HEK293 (cell line): Measurements from ENCODE around the gene PDLIM7.
"Not testable (repeated sequence)": the region's sequence is repeated elsewhere in the genome, so short reads cannot be mapped to it uniquely, and the experiment has no call there.

Experiments
- CTCF ChIA-PET: fragments of 350-600 bp; formaldehyde crosslinking; extraction: SDS; loops from one replicate; lab custom pipeline; 2021; ENCODE audit warnings: antibody characterized with exemption; lab: Yijun Ruan, JAX
- POLR2A ChIA-PET: fragments of 300-600 bp; formaldehyde crosslinking; extraction: SDS; loops from one replicate; lab custom pipeline; 2020; ENCODE audit warnings: antibody characterized with exemption, inconsistent platforms; lab: Yijun Ruan, JAX
- H3K27ac ChIP-seq: fragments of 200-500 bp; sonication (Bioruptor generic); 2 replicates; pipeline ENCODE4 v1.5.1; 2014; ENCODE audit warnings: low read depth, low read length, control low read depth, inconsistent platforms; ENCODE audit errors: extremely low read depth
- H3K36me3 ChIP-seq, 2 experiments: fragments of 200-500 bp in 1 of 2; sonication (Bioruptor generic) in 1 of 2; 1 replicate in 1 of 2; 2 replicates in 1 of 2; pipeline ENCODE4 v1.5.1; 2014 to 2017; ENCODE audit warnings: inconsistent platforms in 2 of 2, low read length in 2 of 2; ENCODE audit not compliant: control insufficient read depth in 2 of 2, insufficient read depth in 1 of 2
- H3K4me1 ChIP-seq: fragments of 200-500 bp; sonication (Bioruptor generic); 2 replicates; pipeline ENCODE4 v1.5.1; 2014; ENCODE audit warnings: mild to moderate bottlenecking, low read length, inconsistent platforms; ENCODE audit not compliant: control insufficient read depth, insufficient read depth
- H3K4me3 ChIP-seq: 2 replicates; pipeline ENCODE4 v1.5.1; 2011; ENCODE audit warnings: low read depth, mild to moderate bottlenecking, control low read depth, low read length, moderate library complexity
- H3K9me3 ChIP-seq: fragments of 200-500 bp; sonication (Bioruptor generic); 2 replicates; pipeline ENCODE4 v1.5.1; 2014; ENCODE audit warnings: low read depth, low read length, inconsistent platforms; ENCODE audit not compliant: control insufficient read depth, insufficient read depth
- MEIS1 ChIP-seq: sonication (generic); formaldehyde crosslinking; IDR thresholded peaks from 2 replicates; pipeline ENCODE4 v1.8.1; 2022; ENCODE audit warnings: missing genetic modification reagents, mild to moderate bottlenecking, borderline replicate concordance
- PRDM10 ChIP-seq: fragments of 450-650 bp; formaldehyde crosslinking; IDR thresholded peaks from 2 replicates; pipeline ENCODE4 v1.5.1; 2016; ENCODE audit warnings: missing biosample characterization, missing genetic modification characterization
- PRDM4 ChIP-seq: fragments of 450-650 bp; formaldehyde crosslinking; IDR thresholded peaks from 2 replicates; pipeline ENCODE4 v1.5.1; 2017; ENCODE audit warnings: missing biosample characterization, missing genetic modification characterization
- SCRT1 ChIP-seq: fragments of 450-650 bp; formaldehyde crosslinking; IDR thresholded peaks from 2 replicates; pipeline ENCODE4 v1.5.1; 2016; ENCODE audit warnings: missing biosample characterization, missing genetic modification characterization, borderline replicate concordance
- SCRT2 ChIP-seq: fragments of 450-650 bp; formaldehyde crosslinking; IDR thresholded peaks from 2 replicates; pipeline ENCODE4 v1.5.1; 2016; ENCODE audit warnings: missing biosample characterization, missing genetic modification characterization
- ZFP69B ChIP-seq: fragments of 450-650 bp; formaldehyde crosslinking; IDR thresholded peaks from 2 replicates; pipeline ENCODE4 v1.5.1; 2016; ENCODE audit warnings: missing biosample characterization, missing genetic modification characterization
- ZIC2 ChIP-seq: fragments of 450-650 bp; formaldehyde crosslinking; IDR thresholded peaks from 2 replicates; pipeline ENCODE4 v1.5.1; 2016; ENCODE audit warnings: missing biosample characterization, missing genetic modification characterization
- ZNF121 ChIP-seq: fragments of 450-650 bp; formaldehyde crosslinking; IDR thresholded peaks from 2 replicates; pipeline ENCODE4 v1.5.1; 2016; ENCODE audit warnings: missing biosample characterization, missing genetic modification characterization
- ZNF510 ChIP-seq: fragments of 450-650 bp; formaldehyde crosslinking; IDR thresholded peaks from 2 replicates; pipeline ENCODE4 v1.5.1; 2018; ENCODE audit warnings: mild to moderate bottlenecking, missing genetic modification characterization, missing biosample characterization; ENCODE audit not compliant: insufficient replicate concordance
- ZNF600 ChIP-seq: fragments of 450-650 bp; formaldehyde crosslinking; IDR thresholded peaks from 2 replicates; pipeline ENCODE4 v1.5.1; 2016; ENCODE audit warnings: missing biosample characterization, missing genetic modification characterization

PDLIM7 gene

GRCh38 chr5:177486256-177486655, 11.1 kb downstream of the PDLIM7 start:
- Histone ChIP-seq H3K27ac (no peak overlapping the region), H3K36me3 (peaks cover 16 to 76% of the 10 kb centered on the region in 2 experiments; a peak in 2 of 3 replicates), H3K9me3 (no peaks in the 10 kb centered on the region), H3K4me1 (no peaks in the 10 kb centered on the region), H3K4me3 (no peak overlapping the region)
- CTCF ChIA-PET, result interaction anchor here (1.1 to 1.3 kb wide), 4 partner anchors 7 to 15 kb away, joined by 3 to 5 read pairs (median 4); no protein-coding TSS in a partner anchor
- no peak for TF ChIP-seq ZFP69B (tag by site-specific recombination)
- POLR2A ChIA-PET, result interaction anchor here (1.1 to 2.3 kb wide), 5 partner anchors 9 to 14 kb away, joined by 4 to 10 read pairs (median 5); partner anchors contain the start of gene PDLIM7

- ChIA-PET CTCF (interaction anchor here (1.1 kb wide), 2 partner anchors 8 to 16 kb away, joined by 3 to 5 read pairs; no protein-coding TSS in a partner anchor), POLR2A (interaction anchor here (1.1 to 2.3 kb wide), 4 partner anchors 10 to 14 kb away, joined by 4 to 10 read pairs (median 6); no protein-coding TSS in a partner anchor)
- peaks cover 16 to 71% of the 10 kb centered on the region in 2 experiments; a peak in 2 of 3 replicates for H3K36me3 ChIP-seq
- not testable (repeated sequence) for H3K9me3 ChIP-seq, H3K4me1 ChIP-seq, H3K4me3 ChIP-seq, H3K27ac ChIP-seq
- peak; percentile 68; the same call in 1 of the 2 replicates for TF ChIP-seq ZNF121 (tag by site-specific recombination)
Measured at GRCh38 chr5:177485753-177486152, 11.7 kb downstream of the PDLIM7 start.

- CTCF ChIA-PET, result interaction anchor here (1.0 to 1.1 kb wide), 3 partner anchors 9 to 16 kb away, joined by 3 to 5 read pairs (median 3); no protein-coding TSS in a partner anchor
- Histone ChIP-seq H3K9me3 (no peaks in the 10 kb centered on the region), H3K36me3 (peaks cover 12 to 64% of the 10 kb centered on the region in 2 experiments; a peak in 2 of 3 replicates), H3K4me1 (no peaks in the 10 kb centered on the region), H3K4me3 (no peak overlapping the region), H3K27ac (no peak overlapping the region)
- TF ChIP-seq ZIC2 (tag by site-specific recombination), result 0 out of 2 replicates have a peak, but pooled peaks have one; percentile 5
- TF ChIP-seq ZNF510 (tag by site-specific recombination), result no peak
- TF ChIP-seq SCRT2 (tag by site-specific recombination), result peak; percentile 98
- peak; percentile 84 for TF ChIP-seq ZNF600 (tag by site-specific recombination)
- peak; percentile 35 for TF ChIP-seq PRDM10
- peak; percentile 93 for TF ChIP-seq SCRT1
- TF ChIP-seq MEIS1 (CRISPR knock-in tag), result no peak
- no peak for TF ChIP-seq PRDM4
- POLR2A ChIA-PET, result interaction anchor here (1.6 to 2.3 kb wide), 3 partner anchors 9 to 11 kb away, joined by 5 to 10 read pairs (median 6); no protein-coding TSS in a partner anchor
Measured at GRCh38 chr5:177484902-177485549, 12.4 kb downstream of the PDLIM7 start.
